GM10266 (cell line): ENCODE results near the gene PPP2R5A.
"Not testable (repeated sequence)": the region's sequence is repeated elsewhere in the genome, so short reads cannot be mapped to it uniquely, and the experiment has no call there.

Source experiments
- DNase-seq: peaks from one replicate; pipeline ENCODE4 v3.0.0; 2012; ENCODE audit errors: extremely low spot score
- CTCF ChIP-seq: IDR thresholded peaks from 2 replicates; pipeline ENCODE4 v1.5.1; 2012; ENCODE audit warnings: mild to moderate bottlenecking, low read depth; ENCODE audit not compliant: control insufficient read depth, insufficient read depth; ENCODE audit errors: missing control alignments

PPP2R5A gene

DNA sequence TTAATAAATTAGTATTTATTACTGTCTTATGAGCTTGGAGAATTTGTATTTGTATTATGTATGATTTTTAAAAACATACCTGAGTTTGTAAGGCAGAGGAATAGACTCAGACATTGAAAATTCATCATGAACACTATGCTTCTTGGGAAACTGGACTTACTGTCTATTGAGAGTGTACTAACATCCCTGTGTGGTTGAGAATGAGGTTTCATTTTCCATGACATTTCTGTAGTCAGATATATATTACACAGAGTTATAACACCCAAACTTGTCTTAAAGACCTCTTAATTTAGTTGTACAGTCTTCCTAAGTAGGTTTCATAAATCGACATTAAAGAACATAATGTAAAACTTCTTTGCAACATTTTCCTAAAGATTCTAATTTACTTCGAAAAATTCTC is 30.0 kb downstream of the PPP2R5A start:
- TF ChIP-seq CTCF = no peak
- DNase-seq = no peak

- no peak for DNase-seq
- peak; percentile 24 for TF ChIP-seq CTCF
Measured at GRCh38 chr1:212315907-212316306, 30.7 kb downstream of the PPP2R5A start.

GRCh38 chr1:212317916-212318315 is 32.7 kb downstream of the PPP2R5A start:
- DNase-seq = no peak
- TF ChIP-seq CTCF = no peak

GRCh38 chr1:212321031-212321430 is 35.8 kb downstream of the PPP2R5A start:
- not testable (repeated sequence) for DNase-seq

DNA sequence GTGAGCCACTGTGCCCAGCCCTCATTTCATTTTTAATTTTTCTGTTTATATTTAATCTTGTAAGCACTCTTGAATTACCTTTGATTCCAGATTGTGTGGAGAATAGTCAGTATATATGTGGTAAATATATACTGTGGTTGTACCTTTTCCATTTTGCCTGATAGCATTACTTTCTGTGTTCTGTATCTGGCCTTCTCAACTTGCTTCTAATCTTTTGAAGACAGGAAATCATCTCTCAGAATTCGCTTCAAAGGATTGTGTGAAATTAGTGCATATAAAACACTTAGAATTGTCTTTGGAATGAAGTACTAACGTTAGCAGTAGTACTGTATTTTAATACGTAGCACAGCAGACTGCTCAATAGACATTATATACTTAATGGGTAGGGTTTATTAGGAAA is 37.9 kb downstream of the PPP2R5A start:
- no peak for TF ChIP-seq CTCF
- DNase-seq = no peak

GRCh38 chr1:212326541-212326940 is 41.3 kb downstream of the PPP2R5A start:
- no peak for TF ChIP-seq CTCF
- DNase-seq = no peak

DNA sequence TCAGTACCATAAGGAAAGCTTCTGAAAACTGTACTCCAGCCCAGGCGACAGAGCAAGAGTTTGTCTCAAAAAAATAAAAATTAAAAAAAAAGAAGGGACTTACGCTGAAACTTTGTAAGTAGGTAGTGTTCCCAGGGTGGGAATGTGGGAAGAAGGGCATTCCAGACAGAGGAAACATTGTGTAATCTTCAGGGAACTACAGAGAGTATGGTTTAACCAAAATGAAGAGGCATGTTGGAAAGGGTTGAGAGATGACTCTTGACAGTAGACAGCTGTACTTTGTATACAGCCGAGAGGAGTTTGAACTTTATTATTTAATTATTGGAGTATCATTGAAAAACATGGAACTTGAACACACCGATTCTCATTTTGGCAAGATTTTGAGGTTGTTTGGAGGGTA is 43.0 kb downstream of the PPP2R5A start:
- DNase-seq = no peak
- no peak for TF ChIP-seq CTCF

- DNase-seq = no peak
- TF ChIP-seq CTCF = no peak
Measured at GRCh38 chr1:212329105-212329504, 43.9 kb downstream of the PPP2R5A start.
